Mesenchymal stem cell (in vitro differentiated cells and primary cell): ENCODE results near the gene BCAR1.
A peak's percentile ranks its signal among the peaks of the same experiment; 100 is the strongest.

ENCODE experiments used
- DNase-seq: peaks from one replicate; pipeline ENCODE4 v3.0.0-alpha.2; 2013
- H2AFZ ChIP-seq: one replicate; pipeline ENCODE4 v1.6.1; 2013; ENCODE audit warnings: low read depth, mild to moderate bottlenecking, control low read depth, inconsistent platforms, low read length, moderate library complexity
- H2AK5ac ChIP-seq: 2 replicates; pipeline ENCODE4 v1.6.1; 2013; ENCODE audit warnings: low read length, moderate library complexity, mild to moderate bottlenecking, inconsistent platforms; ENCODE audit not compliant: severe bottlenecking
- H2BK120ac ChIP-seq: one replicate; pipeline ENCODE4 v1.6.1; 2013; ENCODE audit warnings: low read depth, mild to moderate bottlenecking, inconsistent platforms, low read length, moderate library complexity
- H2BK12ac ChIP-seq, 2 experiments: one replicate each; pipeline ENCODE4 v1.6.1; 2013; ENCODE audit warnings: inconsistent platforms in 2 of 2, low read length in 2 of 2, mild to moderate bottlenecking in 2 of 2, moderate library complexity in 2 of 2, control low read depth in 1 of 2
- H2BK15ac ChIP-seq: one replicate; pipeline ENCODE4 v1.6.1; 2013; ENCODE audit warnings: mild to moderate bottlenecking, low read depth, inconsistent platforms; ENCODE audit not compliant: poor library complexity, severe bottlenecking
- H2BK5ac ChIP-seq: 2 replicates; pipeline ENCODE4 v1.6.1; 2013; ENCODE audit warnings: low read depth, mild to moderate bottlenecking, low read length, control low read depth, inconsistent platforms; ENCODE audit not compliant: poor library complexity, severe bottlenecking
- H3K14ac ChIP-seq, 2 experiments: one replicate each; pipeline ENCODE4 v1.6.1; 2013; ENCODE audit warnings: inconsistent platforms in 2 of 2, low read length in 2 of 2, control low read depth in 1 of 2, mild to moderate bottlenecking in 1 of 2, moderate library complexity in 1 of 2
- H3K18ac ChIP-seq, 2 experiments: one replicate each; pipeline ENCODE4 v1.6.1; 2013; ENCODE audit warnings: inconsistent platforms in 2 of 2, low read length in 2 of 2, control low read depth in 1 of 2, low read depth in 1 of 2, mild to moderate bottlenecking in 1 of 2
- H3K23ac ChIP-seq, 2 experiments: one replicate each; pipeline ENCODE4 v1.6.1; 2013; ENCODE audit warnings: inconsistent platforms in 2 of 2, low read length in 2 of 2, mild to moderate bottlenecking in 2 of 2, moderate library complexity in 2 of 2, control low read depth in 1 of 2
- H3K27ac ChIP-seq: 2 replicates; pipeline ENCODE4 v1.5.1; 2013; ENCODE audit warnings: mild to moderate bottlenecking, moderate library complexity, low read length, control low read depth, inconsistent platforms; ENCODE audit not compliant: poor library complexity, severe bottlenecking
- H3K27me3 ChIP-seq, 2 experiments: 2 replicates each; pipeline versions ENCODE4 v1.6.1 to v1.7.0; 2013; ENCODE audit warnings: low read length in 2 of 2, mild to moderate bottlenecking in 2 of 2, moderate library complexity in 2 of 2, control low read depth in 1 of 2, inconsistent platforms in 1 of 2; ENCODE audit not compliant: control insufficient read depth in 1 of 2, insufficient read depth in 1 of 2
- H3K36me3 ChIP-seq, 2 experiments: 2 replicates each; pipeline versions ENCODE4 v1.6.1 to v1.7.0; 2013; ENCODE audit warnings: low read length in 2 of 2, control low read depth in 1 of 2, inconsistent platforms in 1 of 2, low read depth in 1 of 2, mild to moderate bottlenecking in 1 of 2; ENCODE audit not compliant: insufficient read depth in 2 of 2, control insufficient read depth in 1 of 2
- H3K4ac ChIP-seq, 2 experiments: one replicate each; pipeline ENCODE4 v1.6.1; 2013; ENCODE audit warnings: inconsistent platforms in 2 of 2, low read length in 2 of 2, mild to moderate bottlenecking in 2 of 2, moderate library complexity in 2 of 2, control low read depth in 1 of 2, low read depth in 1 of 2
- H3K4me1 ChIP-seq: 2 replicates; pipeline ENCODE4 v1.6.1; 2013; ENCODE audit warnings: low read depth, low read length, control low read depth; ENCODE audit not compliant: control insufficient read depth, insufficient read depth
- H3K4me2 ChIP-seq: 2 replicates; pipeline ENCODE4 v1.6.1; 2013; ENCODE audit warnings: low read length, mild to moderate bottlenecking, inconsistent platforms; ENCODE audit not compliant: poor library complexity, severe bottlenecking
- H3K4me3 ChIP-seq, 2 experiments: 2 replicates each; pipeline versions ENCODE4 v1.5.1 to v1.7.0; 2013; ENCODE audit warnings: low read length in 2 of 2, mild to moderate bottlenecking in 2 of 2, control low read depth in 1 of 2, low read depth in 1 of 2; ENCODE audit not compliant: insufficient read depth in 1 of 2
- H3K79me1 ChIP-seq: replicated peaks from 2 replicates; pipeline ENCODE4 v1.6.1; 2013; ENCODE audit warnings: mild to moderate bottlenecking, control low read depth, low read length, inconsistent platforms; ENCODE audit not compliant: poor library complexity, severe bottlenecking
- H3K9ac ChIP-seq: 2 replicates; pipeline ENCODE4 v1.7.0; 2013; ENCODE audit warnings: mild to moderate bottlenecking, low read length, moderate library complexity
- H3K9me3 ChIP-seq: 2 replicates; pipeline ENCODE4 v1.7.0; 2013; ENCODE audit warnings: mild to moderate bottlenecking, low read length; ENCODE audit not compliant: control insufficient read depth
- H4K8ac ChIP-seq: one replicate; pipeline ENCODE4 v1.6.1; 2013; ENCODE audit warnings: inconsistent platforms, mild to moderate bottlenecking, low read length, moderate library complexity
- H4K91ac ChIP-seq: one replicate; pipeline ENCODE4 v1.6.1; 2013; ENCODE audit warnings: mild to moderate bottlenecking, low read length, inconsistent platforms
- WGBS: methylation state at CpG from one replicate; pipeline ENCODE4 v1.1.7; 2013; ENCODE audit warnings: mixed read lengths; 5-methylcytosine and 5-hydroxymethylcytosine counted together

The BCAR1 gene

DNA sequence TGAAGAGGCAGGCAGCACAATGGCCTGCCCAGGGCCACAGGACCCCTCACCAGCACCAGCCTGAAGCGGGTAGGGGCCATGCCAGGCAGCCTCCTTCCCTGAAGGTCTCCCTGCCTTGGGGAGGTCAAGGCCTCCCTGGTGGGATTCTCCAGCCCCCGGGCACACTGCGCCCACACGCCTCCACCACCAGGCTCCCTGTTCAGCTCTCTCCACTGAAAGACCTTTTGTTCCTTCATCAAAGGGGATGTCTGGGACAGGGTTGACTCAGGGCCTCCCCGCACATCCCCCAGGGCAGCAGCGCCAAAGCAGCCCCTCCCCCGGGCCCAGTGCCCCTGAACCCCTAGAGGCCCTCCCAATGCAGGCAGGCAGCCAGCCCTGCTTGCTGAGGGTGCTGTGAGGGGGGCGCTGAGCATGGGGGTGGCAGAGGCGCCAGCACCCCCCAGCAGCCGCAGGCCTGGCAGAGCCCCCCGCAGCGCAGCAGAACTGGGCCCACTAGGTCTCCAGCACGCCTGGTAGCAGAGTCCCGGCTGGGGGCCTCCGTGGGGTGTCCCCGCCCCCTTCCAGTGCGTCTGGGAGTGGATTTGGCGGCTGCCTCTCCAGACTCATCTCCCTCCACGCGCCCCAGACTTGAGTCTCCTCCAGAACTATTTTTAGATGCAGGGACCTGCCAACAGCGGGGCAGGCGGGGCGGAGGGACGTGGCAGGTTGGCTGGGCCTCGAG lies 13.1 kb downstream of the BCAR1 start:
- no peak overlapping the region for H2BK15ac ChIP-seq
- H3K4me3 ChIP-seq, result peak overlapping the region in 1 of 2 experiments; percentile 37
- H3K36me3 ChIP-seq, result peaks cover 60 to 96% of the 10 kb centered on the region in 2 experiments
- peak overlapping the region in 1 of 2 experiments; percentile 90 for H3K23ac ChIP-seq
- peak overlapping the region in 1 of 2 experiments; percentile 30 for H3K4ac ChIP-seq
- H3K4me1 ChIP-seq, result peaks cover 93% of the 10 kb centered on the region
- peak overlapping the region in 1 of 2 experiments; percentile 86 for H3K18ac ChIP-seq
- H3K79me1 ChIP-seq, result no peaks in the 10 kb centered on the region
- H3K27me3 ChIP-seq, result no peaks in the 10 kb centered on the region
- H4K8ac ChIP-seq, result peak overlapping the region; percentile 43
- peak; percentile 86 for DNase-seq
- H2BK5ac ChIP-seq, result peak overlapping the region; percentile 21
- no peak overlapping the region for H2BK120ac ChIP-seq
- H3K27ac ChIP-seq, result peak overlapping the region; percentile 89
- no peaks in the 10 kb centered on the region for H3K9me3 ChIP-seq
- peak overlapping the region; percentile 90 for H3K9ac ChIP-seq
- peak overlapping the region in 1 of 2 experiments; percentile 66 for H3K14ac ChIP-seq
- H2AFZ ChIP-seq, result no peak overlapping the region
- WGBS, result 73% methylated on average over 24 of the region's 25 CpGs
- H3K4me2 ChIP-seq, result peak overlapping the region; percentile 38
- H2AK5ac ChIP-seq, result peak overlapping the region; percentile 78
- H2BK12ac ChIP-seq, result peak overlapping the region in 1 of 2 experiments; percentile 59
- H4K91ac ChIP-seq, result peak overlapping the region; percentile 45

DNA sequence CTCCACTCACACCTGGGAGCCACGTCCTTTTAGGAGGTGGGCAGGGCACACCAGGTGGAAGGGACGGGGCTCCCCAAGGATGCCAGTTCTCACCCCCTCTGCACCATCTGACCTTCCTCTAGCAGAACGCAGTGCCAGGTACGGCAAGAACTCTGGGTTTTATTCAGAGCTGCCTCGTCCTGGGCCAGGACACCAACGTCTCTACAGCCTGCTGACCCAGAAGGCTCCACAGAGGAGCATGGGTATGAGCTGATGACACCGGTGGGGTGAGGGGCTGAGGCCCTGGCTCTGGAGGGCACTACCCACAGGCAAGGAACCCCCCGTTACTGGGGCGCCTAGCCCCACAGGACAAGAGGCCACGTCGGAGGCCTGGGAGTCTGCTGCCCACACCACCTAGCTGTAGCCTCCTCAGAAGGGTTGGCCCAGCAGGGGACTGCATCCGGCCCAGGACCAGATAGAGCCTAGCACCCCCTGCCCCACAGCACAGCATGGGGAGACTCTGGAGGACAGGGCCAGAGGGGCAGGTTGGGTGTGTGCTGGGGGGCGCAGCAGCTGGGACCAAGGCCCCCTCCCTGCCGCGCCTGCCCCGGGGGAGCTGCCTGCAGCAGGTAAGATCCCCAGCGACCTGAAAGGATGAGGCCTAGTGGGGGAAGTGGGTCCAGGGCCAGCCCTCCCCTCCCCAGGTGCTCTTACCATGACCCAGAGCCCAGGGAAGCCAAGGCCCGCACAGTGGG lies 13.9 kb downstream of the BCAR1 start:
- Histone ChIP-seq H2BK12ac (peak overlapping the region in 1 of 2 experiments; percentile 25), H2AFZ (no peak overlapping the region), H4K91ac (peak overlapping the region; percentile 19), H2BK5ac (peak overlapping the region; percentile 21), H3K4ac (peak overlapping the region in 1 of 2 experiments; percentile 37), H3K4me2 (no peak overlapping the region), H3K4me1 (peaks cover 87% of the 10 kb centered on the region), H4K8ac (no peak overlapping the region), H3K4me3 (no peak overlapping the region), H3K27ac (peak overlapping the region; percentile 89), H2BK120ac (no peak overlapping the region), H2BK15ac (no peak overlapping the region), H3K27me3 (no peaks in the 10 kb centered on the region), H3K79me1 (no peaks in the 10 kb centered on the region), H3K18ac (peak overlapping the region; percentile 10 to 86), H3K14ac (peak overlapping the region in 1 of 2 experiments; percentile 49), H3K9me3 (no peaks in the 10 kb centered on the region), H3K23ac (peak overlapping the region in 1 of 2 experiments; percentile 64), H3K9ac (peak overlapping the region; percentile 90), H3K36me3 (peaks cover 68 to 93% of the 10 kb centered on the region in 2 experiments), H2AK5ac (peak overlapping the region; percentile 73)
- DNase-seq, result no peak
- whole genome bisulfite sequencing, result 94% methylated on average over 16 of the region's 18 CpGs

DNA sequence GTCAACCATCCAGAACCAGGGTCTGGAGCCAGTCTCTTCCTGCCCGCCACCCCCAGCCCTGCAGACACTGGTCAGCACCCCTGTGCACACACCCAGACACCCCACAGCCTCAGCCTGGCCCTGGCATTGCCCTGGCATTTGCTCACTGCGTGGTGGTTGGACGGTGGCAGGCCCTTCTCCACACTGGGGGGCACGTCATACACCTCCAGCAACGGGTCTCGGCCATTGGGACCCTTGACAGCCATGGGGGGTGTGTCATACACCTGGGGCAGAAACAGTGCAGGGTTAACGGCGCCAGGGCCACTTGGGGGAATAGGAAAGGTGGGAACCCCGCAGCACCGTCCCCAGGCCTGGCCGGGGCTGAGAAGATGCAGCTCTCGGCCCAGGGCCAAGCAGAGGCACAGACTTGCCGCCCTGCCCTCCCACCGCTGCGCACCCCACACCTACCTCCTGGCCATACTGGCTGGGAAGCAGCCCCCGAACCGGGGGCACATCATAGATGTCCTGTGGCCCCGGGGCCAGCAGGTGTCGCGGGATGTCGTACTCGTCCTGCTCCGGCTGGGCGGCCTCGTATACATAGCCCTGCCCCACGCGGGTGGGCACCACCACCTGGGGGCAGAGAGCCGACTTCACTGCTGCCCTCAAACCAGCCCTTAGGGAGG lies 14.6 kb downstream of the BCAR1 start:
- H2BK15ac ChIP-seq, result no peak overlapping the region
- peak overlapping the region; percentile 89 for H3K27ac ChIP-seq
- H3K18ac ChIP-seq, result no peak overlapping the region
- peak overlapping the region; percentile 90 for H3K9ac ChIP-seq
- H3K23ac ChIP-seq, result no peak overlapping the region
- H3K79me1 ChIP-seq, result no peaks in the 10 kb centered on the region
- no peaks in the 10 kb centered on the region for H3K9me3 ChIP-seq
- H3K4me1 ChIP-seq, result peaks cover 81% of the 10 kb centered on the region
- no peak overlapping the region for H3K14ac ChIP-seq
- H3K4ac ChIP-seq, result no peak overlapping the region
- no peak overlapping the region for H2BK5ac ChIP-seq
- H3K4me3 ChIP-seq, result no peak overlapping the region
- peaks cover 65 to 91% of the 10 kb centered on the region in 2 experiments for H3K36me3 ChIP-seq
- no peaks in the 10 kb centered on the region for H3K27me3 ChIP-seq
- no peak overlapping the region for H4K8ac ChIP-seq
- H2AFZ ChIP-seq, result no peak overlapping the region
- no peak for DNase-seq
- no peak overlapping the region for H4K91ac ChIP-seq
- no peak overlapping the region for H2BK120ac ChIP-seq
- H2BK12ac ChIP-seq, result no peak overlapping the region
- 95% methylated on average over 28 of the region's 28 CpGs for WGBS
- H2AK5ac ChIP-seq, result peak overlapping the region; percentile 73
- no peak overlapping the region for H3K4me2 ChIP-seq

DNA sequence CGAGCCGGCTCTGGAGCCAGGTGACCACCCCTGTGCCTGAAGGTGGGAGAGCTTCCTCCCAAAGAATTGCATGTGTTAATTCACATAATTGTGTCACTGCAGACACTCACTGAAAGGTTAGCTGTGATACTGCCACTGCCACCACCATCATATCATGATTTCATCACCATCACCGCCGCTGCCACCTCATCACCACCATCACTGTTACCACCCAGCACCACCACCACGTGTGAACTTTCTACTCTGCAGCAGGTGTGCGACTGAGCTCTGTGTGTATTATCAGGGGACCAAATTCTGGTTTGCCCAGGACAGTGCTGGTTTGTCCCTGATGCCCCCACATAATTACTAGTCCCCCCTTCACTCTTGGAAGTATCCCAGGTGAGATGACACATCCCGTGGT lies 15.2 kb downstream of the BCAR1 start:
- Histone ChIP-seq H3K14ac (no peak overlapping the region), H3K27me3 (no peaks in the 10 kb centered on the region), H3K79me1 (no peaks in the 10 kb centered on the region), H3K23ac (no peak overlapping the region), H3K4me2 (no peak overlapping the region), H3K9ac (no peak overlapping the region), H3K18ac (no peak overlapping the region), H4K91ac (no peak overlapping the region), H2AK5ac (no peak overlapping the region), H3K9me3 (no peaks in the 10 kb centered on the region), H2BK5ac (no peak overlapping the region), H3K36me3 (peaks cover 64 to 84% of the 10 kb centered on the region in 2 experiments), H3K27ac (peak overlapping the region; percentile 89), H3K4me1 (peaks cover 74% of the 10 kb centered on the region), H3K4ac (no peak overlapping the region), H2BK15ac (no peak overlapping the region), H2BK12ac (no peak overlapping the region), H4K8ac (no peak overlapping the region), H2AFZ (no peak overlapping the region), H3K4me3 (no peak overlapping the region), H2BK120ac (no peak overlapping the region)
- 90% methylated on average over 7 of the region's 7 CpGs for WGBS
- no peak for DNase-seq
